Measurements from ENCODE around the gene SRMS.
A peak's percentile ranks its signal among the peaks of the same experiment; 100 is the strongest.

SRMS gene

GRCh38 chr20:63501818-63502670 is 45.5 kb downstream of the SRMS start:
- no peak for DNase-seq (ENCODE audit: low read depth)

DNA sequence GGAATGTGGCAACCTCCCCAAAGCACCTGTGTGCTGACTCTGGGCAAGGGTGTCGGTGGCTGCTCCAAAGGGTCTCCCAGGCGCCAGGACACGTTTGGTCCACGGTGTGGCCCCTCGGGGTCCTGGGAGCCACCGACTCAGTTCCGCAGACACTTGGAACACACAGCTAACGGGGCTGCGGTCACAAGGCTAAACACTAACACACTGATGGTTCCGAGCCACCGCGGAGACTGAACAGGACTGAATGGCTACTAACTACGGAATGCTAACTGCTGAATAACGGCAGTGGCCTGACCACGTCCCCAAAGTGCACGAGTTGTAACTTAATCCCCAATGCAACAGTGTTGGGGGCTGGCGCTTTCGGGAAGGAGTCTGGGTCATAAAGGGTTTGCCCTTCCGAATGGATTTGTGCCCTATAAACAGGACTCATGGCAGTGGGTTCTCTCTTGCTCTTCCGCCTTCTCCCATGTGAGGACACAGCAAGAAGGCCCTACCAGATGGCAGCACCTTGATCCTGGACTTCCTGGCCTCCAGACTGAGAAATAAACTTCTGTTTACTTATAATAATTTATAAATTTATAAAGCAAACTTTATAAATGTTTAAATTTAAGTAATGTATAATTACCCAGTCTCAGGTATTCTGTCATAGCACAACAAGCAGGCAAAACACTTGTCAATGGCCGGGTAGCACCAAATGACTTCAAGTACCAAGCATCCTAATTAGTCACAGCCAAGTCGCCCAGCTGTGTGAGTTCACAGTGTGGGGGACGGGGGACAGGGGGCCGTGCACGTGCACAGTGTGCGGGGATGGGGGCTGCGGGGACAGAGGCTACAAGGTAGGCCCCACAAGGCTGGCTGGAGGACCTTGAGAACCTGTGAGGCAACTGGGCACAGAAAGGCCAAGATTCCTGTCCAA is 46.4 kb downstream of the SRMS start:
- DNase-seq (ENCODE audit: low read depth), result no peak

DNA sequence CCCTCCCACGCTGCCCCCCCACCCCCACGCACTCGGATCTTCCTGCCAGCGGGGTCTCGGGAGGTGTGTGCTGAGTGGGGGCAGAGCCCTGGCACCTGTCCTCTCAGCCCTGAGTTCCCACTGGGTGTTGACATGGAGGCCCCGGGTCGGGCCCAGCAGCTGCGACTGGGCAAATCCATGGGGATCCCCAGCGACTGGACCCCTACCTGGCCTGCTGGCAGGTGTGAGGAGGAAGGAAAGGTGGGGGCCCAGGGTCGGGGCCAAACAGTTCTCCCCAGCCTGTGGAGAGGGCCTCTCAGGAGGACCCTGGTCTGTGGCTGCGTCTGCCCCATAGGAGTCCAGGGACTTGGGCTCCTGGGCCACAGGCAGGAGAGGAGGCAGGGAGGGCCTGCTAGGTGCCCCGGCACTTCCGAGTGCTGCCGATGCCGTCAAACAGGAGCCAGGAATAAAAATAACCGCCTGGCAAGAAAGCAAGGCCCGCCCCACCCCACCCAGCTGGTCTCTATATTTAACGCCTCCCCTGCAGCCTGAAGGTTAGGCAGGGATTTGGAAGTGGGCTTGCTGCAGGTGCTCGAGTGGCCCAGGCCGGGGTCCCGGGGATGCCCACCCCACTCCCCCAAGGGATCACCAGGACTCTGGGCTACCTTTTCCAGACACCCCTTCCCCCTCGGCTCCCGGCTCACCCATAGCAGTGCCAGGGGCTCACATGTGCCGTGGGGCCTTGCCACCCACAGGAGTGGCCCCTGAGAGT is 47.2 kb downstream of the SRMS start:
- no peak for DNase-seq (ENCODE audit: low read depth)

- no peak for DNase-seq (ENCODE audit: low read depth)
Measured at GRCh38 chr20:63499338-63499969, 48.1 kb downstream of the SRMS start.

DNA sequence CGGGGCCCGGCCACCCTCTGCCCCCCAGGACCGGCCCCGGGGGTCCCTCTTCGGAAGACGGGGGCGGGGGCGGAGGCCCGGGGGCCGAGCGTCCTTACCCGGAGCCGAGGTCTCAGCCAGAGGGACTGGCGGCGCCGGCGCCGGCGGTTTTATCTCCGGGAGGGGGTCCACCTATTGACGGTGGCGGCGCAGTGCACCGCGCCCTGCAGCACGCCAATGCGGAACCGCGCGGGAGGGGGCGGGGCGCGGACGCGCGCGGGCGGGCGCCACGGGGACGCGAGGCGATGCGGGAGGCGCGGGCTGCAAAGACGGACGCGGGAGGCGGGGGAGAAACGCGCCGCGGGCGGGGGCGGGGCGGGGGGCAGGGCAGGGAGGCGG is 48.6 kb downstream of the SRMS start, which contains the start of gene EEF1A2:
Gene EEF1A2 (minus strand): TSS at position 124 of the 378 bp plus-strand sequence. CDS start 1,320 bp downstream, outside the sequence.
- DNase-seq (ENCODE audit: low read depth), result peak; percentile 39

GRCh38 chr20:63497946-63498935 is 49.3 kb downstream of the SRMS start:
- DNase-seq (ENCODE audit: low read depth), result peak; percentile 71

DNA sequence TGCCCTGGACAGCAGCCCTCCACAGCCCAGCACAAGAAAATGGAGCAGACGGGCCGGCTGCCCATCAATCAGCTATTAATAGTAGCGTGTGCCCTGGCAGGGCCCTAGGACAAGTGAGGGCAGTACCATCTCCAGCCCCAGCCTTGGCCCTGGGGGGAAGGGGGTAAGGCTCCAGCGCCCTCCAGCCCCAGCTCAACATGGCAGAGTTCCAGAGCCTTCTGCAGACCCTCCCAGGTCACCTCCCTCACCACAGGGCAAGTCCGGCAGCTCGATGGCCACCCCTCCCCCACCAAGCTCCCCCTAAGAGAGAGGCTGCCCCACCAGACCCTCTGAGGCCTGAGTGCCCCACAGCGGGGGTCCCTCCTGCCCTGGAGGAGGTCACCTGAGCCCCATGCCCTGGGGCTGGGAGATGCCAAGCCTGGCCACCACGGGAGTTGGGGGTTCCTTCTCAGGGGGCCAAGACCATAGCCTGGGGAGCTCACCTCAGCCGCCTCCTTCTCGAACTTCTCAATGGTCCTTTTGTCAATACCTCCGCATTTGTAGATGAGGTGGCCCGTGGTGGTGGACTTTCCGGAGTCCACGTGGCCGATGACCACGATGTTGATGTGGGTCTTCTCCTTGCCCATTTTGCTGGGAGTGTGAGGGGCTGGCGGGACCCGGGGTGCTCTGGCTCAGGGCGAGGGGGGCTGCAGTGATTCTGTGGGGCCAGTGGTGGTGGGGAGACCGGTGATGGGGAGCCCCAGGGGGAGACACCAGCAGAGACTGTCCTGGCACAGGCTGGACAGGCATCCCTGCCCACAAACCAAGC is 50.2 kb downstream of the SRMS start:
- DNase-seq (ENCODE audit: low read depth), result no peak

DNA sequence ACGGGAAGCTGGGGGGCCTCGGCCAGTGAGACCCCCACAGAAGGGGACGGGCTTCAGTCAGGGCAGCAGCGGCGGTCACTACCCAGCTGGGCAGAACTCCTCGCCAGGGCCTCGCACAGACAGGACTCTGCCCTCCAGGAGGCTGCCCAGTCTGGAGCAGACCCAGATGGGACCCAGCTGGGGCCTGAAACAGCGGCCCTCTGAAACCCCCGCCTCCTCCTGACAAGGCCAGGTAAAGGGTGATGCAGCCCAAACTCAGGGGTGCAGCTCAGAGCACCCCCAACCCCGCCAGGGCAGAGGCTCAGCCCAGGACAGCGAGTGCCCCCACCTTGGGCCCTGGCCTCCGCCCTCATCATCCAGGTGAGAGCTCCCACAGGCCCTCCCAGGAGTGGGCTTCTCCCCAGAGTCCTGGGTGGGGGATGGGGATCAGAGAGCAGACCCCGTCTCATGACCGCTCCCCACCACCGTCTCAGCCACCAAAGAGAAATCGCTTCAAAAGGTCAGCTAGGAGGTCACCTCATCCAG is 50.9 kb downstream of the SRMS start:
- DNase-seq (ENCODE audit: low read depth), result no peak

DNA sequence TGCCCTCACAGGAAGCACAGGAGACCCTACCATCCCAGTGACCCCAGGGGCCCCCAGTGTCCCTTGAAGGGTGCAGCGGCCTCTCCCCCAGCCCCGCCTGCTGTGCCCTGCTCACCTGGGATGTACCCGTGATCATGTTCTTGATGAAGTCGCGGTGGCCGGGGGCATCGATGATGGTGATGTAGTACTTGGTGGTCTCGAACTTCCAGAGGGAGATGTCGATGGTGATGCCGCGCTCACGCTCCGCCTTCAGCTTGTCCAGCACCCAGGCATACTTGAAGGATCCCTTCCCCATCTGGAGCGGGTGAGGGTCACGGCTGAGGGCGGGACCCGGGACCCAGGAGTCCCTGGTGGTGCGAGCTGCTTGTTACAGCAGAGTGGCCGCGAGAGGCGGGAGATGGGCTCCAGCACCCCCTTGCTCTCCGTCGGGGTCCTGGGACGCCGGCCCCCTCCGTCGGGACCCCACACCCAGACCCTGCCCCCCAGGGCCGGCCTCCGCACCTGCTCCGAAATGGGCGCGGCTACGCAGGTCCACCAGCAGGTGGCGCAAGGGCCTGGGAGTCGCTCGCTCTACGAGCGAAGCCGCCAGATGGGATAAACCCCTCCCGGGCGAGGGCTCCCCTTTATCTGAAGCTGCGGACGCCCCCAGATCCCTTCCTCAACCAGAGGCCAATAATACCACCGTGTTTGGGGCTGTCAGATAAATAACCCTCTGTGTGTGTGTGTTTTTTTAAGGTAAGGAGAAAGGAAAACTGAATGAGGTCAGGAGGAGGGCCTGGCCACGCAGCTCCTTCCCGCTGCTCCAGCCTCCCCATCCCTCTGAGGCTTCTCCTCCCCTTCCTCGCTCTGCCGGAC is 51.6 kb downstream of the SRMS start:
- peak; percentile 72 for DNase-seq (ENCODE audit: low read depth)

DNA sequence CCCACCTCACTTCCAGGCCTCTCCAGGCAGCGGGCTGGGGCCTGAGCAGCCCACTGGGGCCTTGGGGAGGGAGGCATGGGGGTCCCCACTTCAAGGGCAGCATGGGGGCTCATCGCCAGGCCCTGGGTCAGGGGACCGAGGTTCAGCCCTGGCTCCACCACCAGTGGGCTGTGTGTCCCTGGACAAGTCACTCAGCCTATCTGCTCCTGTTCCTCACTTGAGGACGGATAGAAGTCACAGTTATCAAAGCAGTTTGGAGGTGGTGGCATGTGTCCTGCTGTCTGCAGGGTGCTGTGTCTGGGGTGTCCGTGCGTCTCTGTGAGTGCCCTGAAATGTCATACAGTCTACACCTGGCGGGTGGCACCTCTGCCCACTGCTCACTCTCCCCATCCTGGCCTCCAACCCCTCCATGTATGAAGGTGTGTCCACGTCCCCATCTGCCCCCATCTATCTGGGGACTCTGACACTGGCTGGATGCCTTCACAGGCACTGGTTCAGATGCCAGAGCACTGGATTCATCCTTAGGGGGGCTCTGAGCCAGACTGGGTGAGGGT is 52.3 kb downstream of the SRMS start:
- DNase-seq (ENCODE audit: low read depth), result no peak

DNA sequence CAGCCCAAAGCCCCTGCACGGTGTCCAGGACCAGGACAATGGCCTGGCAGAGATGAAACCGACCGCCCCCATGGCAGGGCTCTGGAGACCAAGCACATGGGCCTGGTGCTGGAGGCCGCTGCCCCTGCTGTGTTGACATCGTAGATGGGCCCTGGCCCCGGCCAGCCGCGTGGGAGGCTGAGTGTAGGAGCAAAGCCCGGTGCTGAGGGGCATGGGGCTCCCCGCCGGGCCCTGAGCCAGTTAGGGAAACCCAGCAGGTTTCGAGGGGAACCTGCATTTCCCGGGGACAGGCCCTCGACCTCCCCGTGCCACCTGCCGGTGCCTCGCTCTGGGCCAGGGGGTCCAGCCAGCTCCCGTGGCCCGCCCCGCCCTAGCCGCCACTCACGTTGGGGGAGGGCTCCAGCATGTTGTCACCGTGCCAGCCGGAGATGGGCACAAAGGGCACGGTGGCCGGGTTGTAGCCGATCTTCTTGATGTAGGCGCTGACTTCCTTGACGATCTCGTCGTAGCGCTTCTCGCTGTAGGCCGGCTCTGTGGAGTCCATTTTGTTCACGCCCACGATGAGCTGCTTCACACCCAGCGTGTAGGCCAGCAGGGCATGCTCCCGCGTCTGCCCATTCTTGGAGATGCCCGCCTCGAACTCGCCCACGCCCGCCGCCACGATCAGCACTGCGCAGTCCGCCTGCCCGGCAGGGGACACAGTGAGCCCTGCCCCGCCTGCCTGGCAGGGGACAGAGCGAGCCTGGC is 53.0 kb downstream of the SRMS start:
- DNase-seq (ENCODE audit: low read depth), result no peak

DNA sequence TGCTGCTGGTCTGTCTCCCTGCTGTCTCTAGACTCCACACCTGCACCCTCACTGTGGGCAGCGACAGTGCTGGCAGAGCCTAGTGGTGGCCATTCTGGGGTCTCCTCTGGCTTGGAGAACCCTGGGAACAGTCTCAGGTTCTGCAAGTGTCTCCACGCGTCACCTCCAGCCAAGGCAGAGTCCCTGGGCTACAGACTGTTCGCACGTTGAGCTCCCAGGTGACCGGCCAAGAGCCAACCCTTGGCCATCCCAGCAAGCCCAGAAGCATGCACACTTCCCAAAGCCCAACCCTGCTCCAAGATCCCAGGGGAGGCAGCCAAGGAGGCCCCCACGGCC is 53.5 kb downstream of the SRMS start:
- DNase-seq (ENCODE audit: low read depth), result no peak

DNA sequence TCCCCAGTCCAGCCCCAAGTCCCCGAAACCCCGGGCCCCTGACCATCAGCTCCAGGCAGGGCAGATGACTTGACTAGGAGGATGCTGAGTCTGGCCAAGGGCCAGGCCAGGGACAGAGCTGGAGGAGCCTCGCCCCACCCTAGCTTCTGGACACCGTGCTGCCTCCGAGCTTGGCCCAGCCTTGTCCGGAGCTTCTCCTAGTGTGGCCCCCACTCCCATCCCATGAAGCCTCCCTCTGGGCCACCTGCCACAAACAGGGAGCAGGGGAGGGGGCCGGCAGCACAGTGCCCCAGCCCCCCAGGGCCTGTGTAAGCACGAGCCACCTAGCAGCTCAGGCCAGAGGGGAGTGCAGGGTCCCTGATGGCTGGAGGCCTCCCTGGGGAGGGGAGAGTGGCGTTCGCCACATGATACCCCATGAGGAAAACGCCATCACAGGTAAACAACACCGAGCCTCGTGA is 54.0 kb downstream of the SRMS start:
- no peak for DNase-seq (ENCODE audit: low read depth)

- no peak for DNase-seq (ENCODE audit: low read depth)
Measured at GRCh38 chr20:63492982-63493381, 54.6 kb downstream of the SRMS start.

- DNase-seq (ENCODE audit: low read depth), result no peak
Measured at GRCh38 chr20:63492518-63492917, 55.0 kb downstream of the SRMS start.

GRCh38 chr20:63491635-63492230 is 55.8 kb downstream of the SRMS start:
- DNase-seq (ENCODE audit: low read depth), result no peak

- no peak for DNase-seq (ENCODE audit: low read depth)
Measured at GRCh38 chr20:63491078-63491477, 56.5 kb downstream of the SRMS start.

Measured in ELR (cell line).